ENCODE data around the gene GUCY2D.
"Not testable (repeated sequence)": the region's sequence is repeated elsewhere in the genome, so short reads cannot be mapped to it uniquely, and the experiment has no call there.

Gene GUCY2D

DNA sequence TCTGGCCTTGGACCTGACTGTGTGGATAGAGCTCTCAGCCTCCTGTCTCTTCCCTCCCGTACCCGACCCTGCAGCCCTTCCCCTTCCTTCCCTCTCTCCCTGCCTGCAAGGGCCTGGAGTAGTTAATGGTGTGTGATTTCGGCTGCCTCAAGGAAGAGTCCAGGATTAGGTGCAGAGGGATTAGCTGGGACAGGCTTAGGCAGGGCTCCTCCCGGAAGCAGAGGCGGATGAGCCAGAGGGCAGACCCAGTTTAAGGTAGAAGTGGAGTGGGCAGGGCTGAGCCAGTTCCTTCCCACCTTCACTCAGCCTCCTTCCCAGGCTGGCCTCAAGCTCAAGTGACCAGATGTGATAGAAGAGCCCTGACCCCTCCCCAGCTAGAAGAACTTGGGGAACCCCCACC, 16.8 kb downstream of the GUCY2D start:
- DNase-seq = no peak

GRCh38 chr17:8019665-8020650, 17.5 kb downstream of the GUCY2D start:
- no peak for DNase-seq

GRCh38 chr17:8020776-8021564, 18.6 kb downstream of the GUCY2D start:
- DNase-seq = no peak

DNA sequence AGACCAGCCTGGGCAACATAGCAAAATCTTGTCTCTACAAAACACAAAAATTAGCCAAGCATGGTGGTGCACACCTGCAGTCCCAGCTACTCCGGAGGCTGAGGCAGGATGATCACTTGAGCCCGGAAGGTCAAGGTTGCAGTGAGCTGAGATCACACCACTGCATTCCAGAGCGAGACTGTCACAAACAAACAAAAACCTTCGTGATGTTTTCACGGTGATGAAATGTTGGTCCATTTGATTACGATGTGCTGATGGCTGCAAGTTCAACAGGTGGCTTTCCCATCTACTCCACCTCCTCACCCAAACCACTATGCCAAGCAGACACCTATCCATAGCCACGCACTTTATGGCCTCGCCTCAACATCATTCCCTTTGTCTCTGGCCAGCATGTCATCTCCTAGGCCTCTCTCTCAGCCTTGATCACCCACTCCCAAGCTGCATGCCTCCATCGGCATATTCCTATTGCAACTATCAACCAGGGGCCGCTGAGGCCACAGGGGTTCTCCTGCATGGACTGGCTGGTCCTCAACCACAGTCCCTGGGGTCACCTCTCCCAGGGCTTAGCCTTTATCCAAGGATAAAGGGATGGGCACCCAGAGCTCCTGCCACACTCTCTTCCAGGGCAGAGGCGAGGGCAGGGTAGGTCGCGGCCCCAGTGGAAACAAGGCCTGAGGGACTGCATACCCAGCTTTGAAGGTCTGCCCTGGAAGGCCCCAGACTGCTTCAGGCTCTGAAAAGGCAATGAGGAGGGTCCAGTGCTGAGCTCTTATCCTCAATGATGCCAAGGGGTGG, 19.3 kb downstream of the GUCY2D start:
- no peak for DNase-seq

DNA sequence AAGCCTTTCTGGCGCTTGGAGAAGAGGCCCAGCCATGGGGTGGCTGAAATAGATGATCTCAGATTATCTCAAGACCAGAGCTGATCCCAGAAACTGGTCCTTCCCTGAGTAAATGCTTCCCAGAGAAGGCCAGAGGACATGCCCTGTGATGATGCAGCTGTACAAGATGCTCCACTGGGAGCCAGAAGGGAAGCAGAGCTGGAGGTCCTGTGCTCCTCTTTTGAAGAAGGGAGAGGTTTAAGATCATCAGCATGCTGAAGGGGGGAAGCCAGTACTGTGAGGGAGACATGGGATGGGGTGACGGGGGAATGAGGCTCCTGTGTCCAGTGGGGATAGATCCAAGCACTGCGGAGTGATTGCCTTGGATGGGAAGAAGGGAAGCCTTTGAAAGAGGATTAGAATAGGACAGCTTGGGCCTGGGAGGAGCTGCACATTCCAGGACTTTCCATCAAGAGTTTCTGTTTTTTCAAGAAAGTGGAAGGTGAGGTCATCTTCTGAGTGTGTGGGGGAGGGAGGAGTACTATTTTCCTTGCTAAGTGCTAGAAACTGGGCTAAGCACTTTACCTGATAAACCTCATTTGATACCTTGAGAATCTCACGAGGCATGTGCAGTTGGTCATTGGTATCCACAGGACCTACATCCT, 20.1 kb downstream of the GUCY2D start:
- DNase-seq = no peak

- not testable (repeated sequence) for DNase-seq
These were observed 21.7 kb downstream of the GUCY2D start for GRCh38 chr17:8024161-8024560.

- DNase-seq = no peak
These were observed 22.9 kb downstream of the GUCY2D start for GRCh38 chr17:8025176-8025911.

- no peak for DNase-seq
These were observed 26.7 kb downstream of the GUCY2D start for GRCh38 chr17:8029121-8029520.

DNA sequence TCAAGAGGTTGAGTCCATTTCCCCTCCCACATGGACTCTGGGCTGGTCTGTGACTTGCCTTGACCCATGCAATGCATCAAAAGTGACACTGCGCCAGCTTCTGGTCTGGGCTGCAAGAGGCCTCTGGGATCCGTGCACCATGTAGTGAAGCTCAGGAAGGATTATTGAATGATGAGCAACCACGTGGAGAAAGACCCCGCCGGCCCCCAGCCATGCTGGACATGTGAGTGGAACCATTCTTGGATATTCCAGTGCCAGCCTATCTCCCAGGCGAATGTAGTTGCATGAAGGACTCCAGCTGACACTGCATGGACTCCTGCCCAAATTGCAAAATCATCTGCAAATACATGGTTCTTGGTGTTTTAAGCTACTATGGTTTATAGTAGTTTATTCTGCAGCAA, 28.8 kb downstream of the GUCY2D start:
- DNase-seq = no peak

DNA sequence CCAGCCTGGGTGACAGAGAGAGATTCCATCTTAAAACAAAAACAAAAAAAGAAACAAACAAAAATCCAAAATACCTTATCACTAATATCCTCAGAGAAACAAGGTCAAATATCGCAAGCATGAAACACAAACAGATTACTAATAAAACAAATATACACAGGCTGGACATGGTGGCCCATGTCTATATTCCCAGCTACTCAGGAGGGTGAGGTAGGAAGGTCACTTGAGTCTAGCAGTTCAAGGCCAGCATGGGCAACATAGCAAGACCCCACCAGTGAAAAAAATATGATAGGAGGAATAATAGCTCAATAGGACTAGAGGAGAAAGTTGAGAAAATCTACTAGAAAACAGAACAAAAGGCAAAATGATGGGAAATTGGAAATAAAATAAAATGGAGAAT, 29.5 kb downstream of the GUCY2D start:
- DNase-seq = no peak

GRCh38 chr17:8032442-8032841, 30.0 kb downstream of the GUCY2D start:
- DNase-seq = no peak

DNA sequence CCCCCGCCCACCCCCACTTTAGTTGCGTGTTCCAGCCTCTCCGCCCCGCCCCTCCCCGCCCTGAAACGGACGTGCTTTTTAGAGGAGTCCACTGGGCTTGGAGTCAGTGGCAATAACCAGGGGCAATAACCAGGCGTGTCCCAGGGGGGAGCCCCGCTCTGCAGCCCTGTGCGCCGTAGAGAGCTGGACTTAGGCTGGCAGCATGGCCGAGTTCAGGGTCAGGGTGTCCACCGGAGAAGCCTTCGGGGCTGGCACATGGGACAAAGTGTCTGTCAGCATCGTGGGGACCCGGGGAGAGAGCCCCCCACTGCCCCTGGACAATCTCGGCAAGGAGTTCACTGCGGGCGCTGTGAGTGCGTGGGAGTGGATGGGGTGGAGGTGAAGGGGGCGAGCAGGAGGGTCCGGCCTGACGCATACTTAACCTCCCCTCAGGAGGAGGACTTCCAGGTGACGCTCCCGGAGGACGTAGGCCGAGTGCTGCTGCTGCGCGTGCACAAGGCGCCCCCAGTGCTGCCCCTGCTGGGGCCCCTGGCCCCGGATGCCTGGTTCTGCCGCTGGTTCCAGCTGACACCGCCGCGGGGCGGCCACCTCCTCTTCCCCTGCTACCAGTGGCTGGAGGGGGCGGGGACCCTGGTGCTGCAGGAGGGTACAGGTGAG, 36.7 kb downstream of the GUCY2D start, which contains the start of gene ALOX15B:
TSS of gene ALOX15B (plus strand) at position 106 of the 657 bp plus-strand sequence. CDS start at position 203, 97 bp downstream.
- no peak for DNase-seq

GRCh38 chr17:8039611-8040168, 37.3 kb downstream of the GUCY2D start:
- DNase-seq = no peak

- DNase-seq = no peak
These were observed 39.0 kb downstream of the GUCY2D start for GRCh38 chr17:8041249-8041928.

DNA sequence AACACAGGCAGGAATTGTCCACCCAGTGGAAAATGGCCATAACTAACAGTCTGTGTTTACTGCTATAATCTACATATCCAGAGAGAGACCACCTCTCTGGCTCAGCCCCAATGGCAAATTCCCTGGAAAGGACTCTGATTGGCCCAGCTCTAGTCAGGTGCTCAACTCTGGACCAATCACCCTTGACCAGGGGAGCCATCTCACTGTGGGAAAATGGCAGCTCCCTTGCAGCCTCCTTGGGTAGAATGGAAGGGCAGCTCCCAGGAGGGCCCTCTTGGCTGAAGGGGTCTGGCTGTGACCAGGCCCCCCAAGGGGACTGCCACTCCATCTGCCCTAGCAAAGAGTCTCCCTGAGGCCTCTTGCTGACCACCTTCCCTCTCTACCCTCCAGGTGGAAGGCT, 39.6 kb downstream of the GUCY2D start:
- no peak for DNase-seq

DNA sequence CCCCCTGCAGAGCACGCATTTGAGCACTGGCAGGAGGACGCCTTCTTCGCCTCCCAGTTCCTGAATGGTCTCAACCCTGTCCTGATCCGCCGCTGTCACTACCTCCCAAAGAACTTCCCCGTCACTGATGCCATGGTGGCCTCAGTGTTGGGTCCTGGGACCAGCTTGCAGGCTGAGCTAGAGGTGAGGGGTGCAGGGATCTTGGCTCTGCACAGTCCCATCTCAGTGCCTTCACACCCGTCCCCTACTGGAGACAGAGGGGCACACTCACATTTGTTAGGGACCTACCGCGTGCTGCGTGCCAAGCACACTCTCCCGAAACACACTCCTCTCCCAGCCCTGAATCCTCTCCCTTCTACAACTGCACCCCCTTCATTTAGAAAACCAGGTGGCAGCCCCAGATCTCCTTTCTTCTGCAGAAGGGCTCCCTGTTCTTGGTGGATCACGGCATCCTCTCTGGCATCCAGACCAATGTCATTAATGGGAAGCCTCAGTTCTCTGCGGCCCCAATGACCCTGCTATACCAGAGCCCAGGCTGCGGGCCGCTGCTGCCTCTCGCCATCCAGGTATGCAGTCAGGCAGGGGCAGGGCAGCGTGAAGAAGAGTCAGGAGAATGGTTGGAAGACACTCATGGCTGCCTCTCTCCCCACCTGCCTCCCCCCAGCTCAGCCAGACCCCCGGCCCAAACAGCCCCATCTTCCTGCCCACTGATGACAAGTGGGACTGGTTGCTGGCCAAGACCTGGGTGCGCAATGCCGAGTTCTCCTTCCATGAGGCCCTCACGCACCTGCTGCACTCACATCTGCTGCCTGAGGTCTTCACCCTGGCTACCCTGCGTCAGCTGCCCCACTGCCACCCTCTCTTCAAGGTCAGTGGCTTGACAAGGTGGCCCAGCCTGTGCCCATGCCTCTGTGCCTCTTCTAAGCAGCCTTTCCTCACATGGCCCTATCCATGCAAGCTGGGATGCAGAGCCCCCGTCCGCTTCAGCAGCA, 42.7 kb downstream of the GUCY2D start:
- DNase-seq = no peak

DNA sequence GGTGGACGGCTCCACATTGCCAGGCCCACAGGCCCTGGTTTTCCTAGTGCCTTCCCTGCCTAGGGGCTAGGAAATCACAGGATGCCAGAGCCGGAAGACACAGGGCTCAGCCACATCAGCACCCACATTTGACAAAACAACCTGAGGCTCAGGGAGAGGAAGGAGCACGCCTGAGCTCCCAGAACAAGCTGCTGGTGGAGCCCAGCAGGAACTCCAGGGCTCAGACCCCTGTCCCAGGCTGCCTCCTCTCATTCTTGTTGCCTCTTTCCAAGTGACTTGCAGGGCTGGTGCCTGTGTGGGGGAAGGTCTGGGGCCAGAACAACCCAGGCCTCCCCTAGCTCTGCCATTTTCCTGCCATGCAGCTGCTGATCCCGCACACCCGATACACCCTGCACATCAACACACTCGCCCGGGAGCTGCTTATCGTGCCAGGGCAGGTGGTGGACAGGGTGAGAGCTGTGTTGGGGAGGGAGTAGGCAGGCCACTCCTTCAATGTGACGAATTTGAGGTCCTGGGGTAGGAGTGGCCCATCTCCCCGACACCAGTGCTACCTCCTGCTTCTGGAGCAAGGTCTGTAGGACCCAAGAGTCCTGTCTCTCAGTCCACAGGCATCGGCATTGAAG, 44.0 kb downstream of the GUCY2D start:
- no peak for DNase-seq

Data from activated CD8-positive, alpha-beta memory T cell treated with anti-CD3 and anti-CD28 coated beads, Interleukin-2, amount 50 U/mL, for 48 hours (primary cell).